Suprapubic skin (tissue), 3 donors: ENCODE measurements around the gene CACUL1.

ENCODE experiments used
- CTCF ChIP-seq, 2 donors: fragments of 200-600 bp in 1 of 2; fragments of 450-650 bp in 1 of 2; sonication (generic) in 1 of 2; IDR thresholded peaks; one replicate each; pipeline ENCODE4 v1.5.1; 2016 to 2019; ENCODE audit warnings: antibody characterized with exemption in 2 of 2, mild to moderate bottlenecking in 1 of 2, moderate library complexity in 1 of 2
- POLR2A ChIP-seq, 2 donors: fragments of 450-650 bp; IDR thresholded peaks; one replicate each; pipeline ENCODE4 v1.6.1; 2017; ENCODE audit warnings: antibody characterized with exemption in 2 of 2, mild to moderate bottlenecking in 2 of 2, moderate library complexity in 2 of 2

DNA sequence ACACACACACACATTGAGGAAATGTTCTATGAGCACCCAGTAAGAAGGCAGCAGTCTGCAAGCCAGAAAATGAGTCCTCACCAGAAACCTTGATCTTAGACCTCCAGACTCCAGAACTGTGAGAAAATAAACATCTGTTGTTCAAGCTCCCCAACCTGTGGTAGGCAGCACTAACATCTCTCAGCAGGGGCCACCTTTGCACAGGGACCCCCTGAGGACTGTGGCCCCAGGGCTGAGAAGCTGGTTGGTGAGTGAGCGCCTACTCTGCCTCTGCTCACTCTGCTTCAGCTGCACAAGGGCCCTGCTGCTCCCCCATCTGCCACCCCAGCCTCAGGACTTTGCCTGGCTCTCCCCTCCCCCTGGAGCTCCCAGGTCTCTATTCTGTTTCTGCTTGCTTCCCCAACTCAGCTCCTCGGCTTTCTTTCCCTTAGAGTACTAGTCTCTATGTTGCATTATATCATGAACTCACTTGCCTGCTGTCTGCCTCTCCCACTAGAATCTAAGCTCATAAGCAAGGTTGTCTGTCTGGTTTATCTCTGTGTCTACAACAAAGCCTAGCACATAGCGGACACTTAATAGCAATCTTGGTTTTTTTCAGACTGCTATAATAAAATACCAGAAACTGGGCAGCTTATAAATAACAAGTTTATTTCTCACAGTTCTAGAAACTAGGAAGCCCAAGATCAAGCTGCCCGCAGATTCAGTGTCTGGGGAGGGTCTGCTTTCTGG, 118.9 kb downstream of the CACUL1 start:
- TF ChIP-seq CTCF (IDR thresholded peaks at IDR 0.05) = no peak
- TF ChIP-seq POLR2A (IDR thresholded peaks at IDR 0.05) = no peak
